Measurements from ENCODE around the gene PJA2. TPM values are rescaled to one million over a fixed set of nuclear protein-coding genes. Genes with fewer than 3 reads are reported as not detected.
"Not testable (repeated sequence)": the region's sequence is repeated elsewhere in the genome, so short reads cannot be mapped to it uniquely, and the experiment has no call there.

Gene PJA2
- total RNA-seq, 2 donors from 2014 or later, result 94.8 to 119 TPM

- no peaks in the 10 kb centered on the region for H3K4me1 ChIP-seq (replicated peaks)
- H3K4me3 ChIP-seq, result no peak overlapping the region
- no peak for DNase-seq (ENCODE audit: low spot score)
- no peaks in the 10 kb centered on the region for H3K9me3 ChIP-seq
- no peak for TF ChIP-seq POLR2AphosphoS5 (IDR thresholded peaks at IDR 0.05)
- no peak for TF ChIP-seq CTCF (IDR thresholded peaks at IDR 0.05)
- no peak for TF ChIP-seq POLR2A (IDR thresholded peaks at IDR 0.05)
- 96% methylated on average over 6 of the region's 6 CpGs for WGBS
- intact Hi-C loops (cut with DNase I), result no loop called here
- no peak overlapping the region for H3K27ac ChIP-seq
- no peaks in the 10 kb centered on the region for H3K27me3 ChIP-seq (replicated peaks; ENCODE audit: insufficient read depth)
- no peaks in the 10 kb centered on the region for H3K36me3 ChIP-seq
Observed at GRCh38 chr5:109291090-109291489, 118.7 kb downstream of the PJA2 start.

DNA sequence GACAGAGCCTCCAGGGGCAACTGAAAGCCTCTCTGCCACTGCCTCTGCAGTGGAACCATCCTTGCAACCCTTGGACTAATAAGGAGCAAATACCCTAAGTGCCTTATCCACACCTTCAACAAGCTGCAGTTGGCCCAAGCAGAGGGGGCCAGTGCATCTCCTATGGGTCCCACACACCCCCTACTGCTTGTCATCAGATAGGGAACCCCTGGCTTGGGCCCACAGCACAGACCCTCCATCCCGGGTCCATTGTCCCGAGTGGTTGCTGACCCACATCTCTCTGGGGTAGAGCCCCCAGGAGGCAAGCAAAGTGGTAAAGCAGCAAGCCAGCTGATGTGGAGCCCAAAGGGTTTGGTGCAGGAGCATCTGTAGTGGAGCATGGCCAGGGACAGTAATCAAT, 119.5 kb downstream of the PJA2 start:
- WGBS, result 95% methylated on average over 2 of the region's 2 CpGs
- no peaks in the 10 kb centered on the region for H3K9me3 ChIP-seq
- no peak for DNase-seq (ENCODE audit: low spot score)
- no peak overlapping the region for H3K4me3 ChIP-seq
- H3K36me3 ChIP-seq, result no peaks in the 10 kb centered on the region
- no peaks in the 10 kb centered on the region for H3K27me3 ChIP-seq (replicated peaks; ENCODE audit: insufficient read depth)
- H3K27ac ChIP-seq, result no peak overlapping the region
- intact Hi-C loops (cut with DNase I), result no loop called here
- H3K4me1 ChIP-seq (replicated peaks), result no peaks in the 10 kb centered on the region
- TF ChIP-seq POLR2AphosphoS5 (IDR thresholded peaks at IDR 0.05) (no peak), CTCF (IDR thresholded peaks at IDR 0.05) (no peak), POLR2A (IDR thresholded peaks at IDR 0.05) (no peak)

DNA sequence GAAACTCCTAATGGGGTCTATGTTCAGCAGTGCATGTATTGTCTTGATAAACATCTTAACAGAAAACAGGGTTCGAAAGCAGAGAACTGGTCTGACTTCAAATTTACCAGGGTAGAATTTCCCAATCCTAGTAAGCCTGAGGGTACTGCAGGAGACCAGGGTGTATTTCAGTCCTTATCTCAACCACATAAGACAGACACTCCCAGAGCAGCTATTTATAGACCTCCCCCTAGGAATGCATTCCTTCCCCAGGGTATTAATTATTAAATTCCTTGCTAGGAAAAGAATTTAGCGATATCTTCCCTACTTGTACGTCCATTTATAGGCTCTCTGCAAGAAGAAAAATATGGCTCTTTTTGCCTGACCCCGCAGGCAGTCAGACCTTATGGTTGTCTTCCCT, 123.1 kb downstream of the PJA2 start:
- H3K4me3 ChIP-seq; H3K4me1 ChIP-seq (replicated peaks); DNase-seq (ENCODE audit: low spot score); H3K27me3 ChIP-seq (replicated peaks; ENCODE audit: insufficient read depth); H3K9me3 ChIP-seq; H3K36me3 ChIP-seq; H3K27ac ChIP-seq; intact Hi-C loops (cut with DNase I): not testable (repeated sequence)
- 95% methylated on average over 4 of the region's 4 CpGs for WGBS
